Erythroblast (primary cell): ENCODE measurements around the gene EGFR.

Experiments
- GATA1 ChIP-seq: IDR thresholded peaks from 2 replicates; pipeline ENCODE4 v1.6.1; 2011; ENCODE audit warnings: low read depth, mild to moderate bottlenecking, control low read depth, low read length, moderate library complexity
- POLR2A ChIP-seq: IDR thresholded peaks from 2 replicates; pipeline ENCODE4 v1.6.1; 2011; ENCODE audit warnings: mild to moderate bottlenecking, low read length

- no peak for TF ChIP-seq POLR2A
- TF ChIP-seq GATA1: no peak
Measured at GRCh38 chr7:55179931-55180682, 161.3 kb downstream of the EGFR start.
